ENCODE results near the gene CABLES2. TPM values are rescaled to one million over a fixed set of nuclear protein-coding genes. Genes with fewer than 3 reads are reported as not detected.

CABLES2 gene
- total and polyA plus RNA-seq, 2 of the 4 experiments (the other 2 are of a cell fraction): 1.4 to 5.1 TPM

GRCh38 chr20:62390317-62391164, 16.5 kb downstream of the CABLES2 start:
- Histone ChIP-seq H3K4me1 (ENCODE audit: control insufficient read depth, insufficient read depth, low read length) (peaks cover 5% of the 10 kb centered on the region), H4K8ac (ENCODE audit: low read depth in 2 of 2, low read length in 2 of 2) (no peak overlapping the region), H2BK20ac (ENCODE audit: low read depth, low read length) (no peak overlapping the region), H3K14ac (replicated peaks; ENCODE audit: low read depth, low read length) (no peak overlapping the region), H3K9ac (ENCODE audit: low read depth, low read length) (no peak overlapping the region), H2BK120ac (ENCODE audit: low read depth, low read length) (no peak overlapping the region), H3K9me3 (ENCODE audit: control insufficient read depth, insufficient read depth, low read length) (no peaks in the 10 kb centered on the region), H4K5ac (ENCODE audit: low read depth, low read length) (no peak overlapping the region), H2AK5ac (ENCODE audit: low read depth, low read length) (no peak overlapping the region), H3K79me1 (ENCODE audit: low read depth in 1 of 2, low read length in 2 of 2) (peaks cover 26 to 42% of the 10 kb centered on the region in 2 experiments), H4K20me1 (ENCODE audit: insufficient read depth, low read length) (peaks cover 44% of the 10 kb centered on the region), H2AK9ac (replicated peaks; ENCODE audit: low read depth, low read length, poor library complexity) (peak overlapping the region; percentile 5), H3K36me3 (ENCODE audit: control insufficient read depth, insufficient read depth, low read length) (peaks cover 47% of the 10 kb centered on the region), H3K23ac (ENCODE audit: low read depth, low read length) (no peak overlapping the region), H3K9me1 (ENCODE audit: insufficient read depth, low read length) (0 out of 2 replicates have a peak, but pooled peaks cover 4% of the 10 kb centered on the region), H3K4me2 (ENCODE audit: low read depth, low read length) (no peak overlapping the region), H2BK5ac (ENCODE audit: low read depth, low read length, poor library complexity, severe bottlenecking) (no peak overlapping the region), H3K27ac (ENCODE audit: insufficient read depth, low read length) (no peak overlapping the region), H2AFZ (replicated peaks; ENCODE audit: low read length, poor library complexity) (no peak overlapping the region), H3K4ac (ENCODE audit: low read depth, low read length) (no peak overlapping the region), H4K91ac (ENCODE audit: insufficient read depth, low read depth, low read length) (no peak overlapping the region), H3K56ac (ENCODE audit: extremely low read depth, insufficient read depth, low read length) (no peak overlapping the region), H2BK15ac (ENCODE audit: low read depth, low read length) (no peak overlapping the region), H3K27me3 (ENCODE audit: control insufficient read depth, insufficient read depth, low read length) (no peaks in the 10 kb centered on the region), H3K18ac (ENCODE audit: low read depth, low read length) (no peak overlapping the region), H3K4me3 (ENCODE audit: insufficient read depth, low read depth, low read length) (no peak overlapping the region)
- ChIA-PET CTCF (interaction anchor here (0.9 kb wide), 1 partner anchor 8 kb away, joined by 3 read pairs; no protein-coding TSS in a partner anchor), POLR2A (ENCODE audit: unreplicated experiment) (interaction anchor here (0.6 kb wide), 1 partner anchor 88 kb away, joined by 5 read pairs; no protein-coding TSS in a partner anchor)
- ATAC-seq (ENCODE audit: low read depth): no peak
- TF ChIP-seq POLR2A (IDR thresholded peaks at IDR 0.05; ENCODE audit: low read depth, low read length) (peak; percentile 20; the same call in 1 of the 2 replicates), RCOR1 (IDR thresholded peaks at IDR 0.05; ENCODE audit: insufficient replicate concordance, low read length) (no peak)
- TF ChIP-seq, protein P1, sequence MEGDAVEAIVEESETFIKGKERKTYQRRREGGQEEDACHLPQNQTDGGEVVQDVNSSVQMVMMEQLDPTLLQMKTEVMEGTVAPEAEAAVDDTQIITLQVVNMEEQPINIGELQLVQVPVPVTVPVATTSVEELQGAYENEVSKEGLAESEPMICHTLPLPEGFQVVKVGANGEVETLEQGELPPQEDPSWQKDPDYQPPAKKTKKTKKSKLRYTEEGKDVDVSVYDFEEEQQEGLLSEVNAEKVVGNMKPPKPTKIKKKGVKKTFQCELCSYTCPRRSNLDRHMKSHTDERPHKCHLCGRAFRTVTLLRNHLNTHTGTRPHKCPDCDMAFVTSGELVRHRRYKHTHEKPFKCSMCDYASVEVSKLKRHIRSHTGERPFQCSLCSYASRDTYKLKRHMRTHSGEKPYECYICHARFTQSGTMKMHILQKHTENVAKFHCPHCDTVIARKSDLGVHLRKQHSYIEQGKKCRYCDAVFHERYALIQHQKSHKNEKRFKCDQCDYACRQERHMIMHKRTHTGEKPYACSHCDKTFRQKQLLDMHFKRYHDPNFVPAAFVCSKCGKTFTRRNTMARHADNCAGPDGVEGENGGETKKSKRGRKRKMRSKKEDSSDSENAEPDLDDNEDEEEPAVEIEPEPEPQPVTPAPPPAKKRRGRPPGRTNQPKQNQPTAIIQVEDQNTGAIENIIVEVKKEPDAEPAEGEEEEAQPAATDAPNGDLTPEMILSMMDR (conservative IDR thresholded peaks at IDR 0.05; ENCODE audit: low read depth, low read length): no peak
- in situ Hi-C loops (cut with MboI; ENCODE audit: low sequenced_read_pairs): loop anchor here (25.0 kb wide), 1 partner anchor 378 kb away; no protein-coding TSS in a partner anchor
- no TSS peak for BruUV-seq (replicated peaks)
- dilution Hi-C loops (cut with HindIII; ENCODE audit: low sequenced_read_pairs, unreplicated experiment): loop anchor here (25.0 kb wide), 1 partner anchor 103 kb away; no protein-coding TSS in a partner anchor
- intact Hi-C loops (cut with micrococcal nuclease): no loop called here
- 82% methylated on average over 4 of the region's 29 CpGs; no CpG with 5 or more reads in 1 of the 2 experiments for WGBS, 2 experiments (ENCODE audit: extremely low coverage in 2 of 2, insufficient read length in 1 of 2)
- DNase-seq: no peak

Measured in IMR-90 (cell line).